ENCODE measurements around the gene ATP9B.

- TF ChIP-seq CTCF (conservative IDR thresholded peaks at IDR 0.05 in 1 of 2, IDR thresholded peaks at IDR 0.05 in 1 of 2; ENCODE audit: extremely low read depth in 1 of 2, insufficient read depth in 1 of 2, low read depth in 1 of 2, low read length in 2 of 2), result no peak
- no peak for TF ChIP-seq EZH2 (IDR thresholded peaks at IDR 0.05; ENCODE audit: borderline replicate concordance, low read length)
These were observed 24.8 kb downstream of the ATP9B start for GRCh38 chr18:79093986-79094385.
